Measurements from ENCODE around the gene VPS33A. TPM values are rescaled to one million over a fixed set of nuclear protein-coding genes. Genes with fewer than 3 reads are reported as not detected.

The VPS33A gene
- total RNA-seq, result 19.1 and 23.0 TPM in 2 replicates

GRCh38 chr12:122266230-122266901 is at the start of gene VPS33A:
Gene VPS33A (minus strand): TSS chr12:122266494. CDS start chr12:122266408, 86 bp downstream.

DNA sequence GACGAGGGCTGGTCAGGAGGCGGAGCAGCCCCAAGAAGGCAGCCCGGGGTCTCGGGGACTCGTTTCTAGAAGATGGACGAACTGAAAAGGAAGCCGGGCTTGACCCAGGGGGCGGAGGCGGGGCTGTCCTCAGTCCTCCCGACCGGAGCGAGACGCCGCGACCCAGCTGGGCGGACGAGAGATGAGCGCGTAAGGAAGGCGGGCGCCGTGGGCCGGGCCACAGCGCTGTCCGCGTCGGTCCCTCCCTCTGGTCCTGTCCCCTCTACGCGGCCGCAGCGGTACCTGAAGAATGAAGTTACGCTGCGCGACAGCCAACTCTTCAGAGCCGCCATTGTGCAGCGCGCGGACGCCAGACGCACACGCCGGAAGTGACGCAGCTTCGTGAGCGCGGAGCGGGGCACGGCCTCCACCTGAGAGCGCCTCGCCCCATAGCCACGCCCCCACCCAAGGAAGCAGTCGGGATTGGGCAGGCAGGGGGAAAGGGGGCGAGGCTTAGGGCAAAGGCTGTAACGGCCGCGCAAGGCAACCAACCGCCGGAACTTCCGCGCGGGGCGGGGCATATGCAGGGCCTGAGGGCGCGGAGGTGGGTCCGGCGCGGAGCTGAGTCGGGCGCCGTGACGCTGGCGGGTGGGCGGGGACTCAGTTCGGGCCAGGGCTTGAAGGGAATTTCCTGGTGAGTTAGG is 40.5 kb downstream of the VPS33A start, which contains the start of gene DIABLO:
Gene DIABLO, minus strand, starts transcription at position 370 of the 683 bp plus-strand sequence. Its CDS starts 38 bp downstream, at position 332.

GRCh38 chr12:122203301-122204166 is 62.8 kb downstream of the VPS33A start, which contains the start of gene B3GNT4:
Gene B3GNT4 (plus strand): TSS chr12:122203709. CDS start chr12:122204619, 910 bp downstream.

DNA sequence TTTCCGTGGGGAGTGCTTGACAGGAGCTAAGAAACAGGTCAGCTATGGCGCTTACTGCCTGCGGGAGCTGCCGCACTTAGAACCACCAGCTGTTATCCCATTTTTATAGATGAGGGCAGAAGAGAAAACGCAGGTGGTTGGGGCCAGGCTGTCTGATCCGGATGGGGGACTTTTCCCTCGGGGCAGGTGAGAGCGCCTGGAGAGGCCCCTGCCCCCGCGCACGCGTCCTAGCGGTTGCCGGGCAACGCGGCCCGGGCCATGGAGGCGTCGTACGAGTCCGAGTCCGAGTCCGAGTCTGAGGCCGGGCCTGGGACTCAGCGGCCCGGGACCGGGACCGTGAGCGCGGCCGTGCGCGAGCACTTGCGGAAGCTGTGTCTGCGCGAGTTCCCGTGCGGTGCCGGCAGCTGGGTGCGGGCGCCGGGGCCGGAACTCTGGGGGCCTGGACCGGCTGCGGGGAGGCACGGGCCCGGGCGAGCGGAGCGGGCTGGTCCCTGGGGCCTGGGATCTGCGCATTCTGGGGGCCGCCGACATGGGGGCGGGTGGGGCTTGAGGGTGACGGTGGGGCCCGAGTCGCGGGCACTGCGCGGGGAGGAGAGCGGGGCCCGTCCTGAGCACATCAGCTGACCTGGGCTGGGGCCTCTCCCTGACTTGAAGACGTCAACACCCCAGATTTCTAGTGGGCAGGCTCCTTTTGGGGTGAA is 83.3 kb downstream of the VPS33A start, which contains the start of gene LRRC43:
Gene LRRC43, plus strand, starts transcription at position 237 of the 701 bp plus-strand sequence. Its CDS starts 22 bp downstream, at position 259.

Other genes with a start within 250 kb of the VPS33A start
- 19.5 and 29.2 TPM in 2 replicates for gene BCL7A, start 244.6 kb downstream of the VPS33A start, total RNA-seq
- 10.3 and 30.9 TPM in 2 replicates for gene MLXIP, start 187.7 kb downstream of the VPS33A start, total RNA-seq
- gene IL31, start 92.3 kb downstream of the VPS33A start, total RNA-seq, result not detected in 2 replicates
- under 0.01 and 0.28 TPM in 2 replicates for gene LRRC43, start 83.4 kb downstream of the VPS33A start, total RNA-seq
- 0.68 and 5.6 TPM in 2 replicates for gene B3GNT4, start 62.8 kb downstream of the VPS33A start, total RNA-seq
- 56.7 and 61.2 TPM in 2 replicates for gene DIABLO, start 40.4 kb downstream of the VPS33A start, total RNA-seq
- gene CLIP1, start 156.2 kb upstream of the VPS33A start, total RNA-seq, result 97.4 and 145 TPM in 2 replicates
- gene ZCCHC8, start 234.4 kb upstream of the VPS33A start, total RNA-seq, result 22.9 and 27.4 TPM in 2 replicates